HG03060 (cell line): ENCODE data around the gene KTN1.

Experiments used
- ATAC-seq: cut with Tn5 transposase; IDR thresholded peaks from one replicate; pipeline ENCODE4 v1.9.1; 2021; ENCODE audit warnings: low read depth, moderate number of reproducible peaks; ENCODE audit not compliant: unreplicated experiment

KTN1 gene

DNA sequence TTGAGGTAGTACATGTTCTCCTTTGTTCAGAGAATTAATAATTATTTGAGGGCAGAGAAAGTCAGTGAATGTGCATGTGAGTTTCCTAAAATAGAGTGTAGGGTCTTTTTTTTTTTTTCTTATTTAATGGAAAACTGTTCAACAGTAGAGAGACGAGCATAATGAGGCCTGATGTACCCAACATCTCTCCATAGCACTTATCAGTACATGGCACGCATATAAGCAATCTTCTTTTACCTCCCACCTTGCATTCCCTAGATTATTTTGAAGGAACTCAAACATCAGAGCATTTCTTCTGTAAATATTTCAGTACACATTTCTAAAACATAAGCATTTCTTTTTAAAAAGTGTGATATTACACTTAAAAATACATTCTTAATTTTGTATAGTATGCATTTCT, 87.8 kb downstream of the KTN1 start:
- ATAC-seq: no peak

DNA sequence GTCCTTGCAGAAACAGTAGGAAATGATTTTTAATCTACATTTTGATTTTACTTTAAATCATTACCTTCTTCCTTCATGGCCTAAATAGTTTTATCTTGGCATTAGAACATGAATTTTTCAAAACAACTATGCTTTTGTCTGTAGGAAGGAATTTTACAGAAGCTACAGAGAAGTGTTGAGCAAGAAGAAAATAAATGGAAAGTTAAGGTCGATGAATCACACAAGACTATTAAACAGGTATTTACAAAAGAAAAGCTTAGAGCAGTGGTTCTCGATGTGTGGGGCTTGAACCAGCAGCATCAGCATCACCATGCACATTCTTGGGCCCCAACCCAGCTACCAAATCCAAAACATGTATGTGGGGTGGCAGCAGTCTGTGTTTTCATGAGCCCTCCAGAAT, 91.6 kb downstream of the KTN1 start:
- no peak for ATAC-seq

DNA sequence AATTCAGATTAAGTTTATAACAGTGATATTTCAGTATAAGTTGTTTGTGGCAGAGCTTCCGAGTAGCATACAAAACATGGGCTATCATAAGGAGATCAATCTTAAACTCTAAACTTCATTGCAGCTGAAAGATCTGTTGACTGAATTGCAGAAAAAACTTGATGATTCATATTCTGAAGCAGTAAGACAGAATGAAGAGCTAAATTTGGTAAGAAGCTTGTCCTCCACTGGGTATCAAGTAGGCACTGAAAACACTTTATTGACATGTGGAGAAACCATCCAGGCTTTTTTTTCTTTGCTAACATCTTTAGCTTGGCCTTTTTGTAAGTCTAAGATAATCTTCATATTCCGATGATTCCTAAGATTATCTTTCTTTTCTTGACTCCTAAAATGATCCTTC, 93.0 kb downstream of the KTN1 start:
- ATAC-seq: no peak

DNA sequence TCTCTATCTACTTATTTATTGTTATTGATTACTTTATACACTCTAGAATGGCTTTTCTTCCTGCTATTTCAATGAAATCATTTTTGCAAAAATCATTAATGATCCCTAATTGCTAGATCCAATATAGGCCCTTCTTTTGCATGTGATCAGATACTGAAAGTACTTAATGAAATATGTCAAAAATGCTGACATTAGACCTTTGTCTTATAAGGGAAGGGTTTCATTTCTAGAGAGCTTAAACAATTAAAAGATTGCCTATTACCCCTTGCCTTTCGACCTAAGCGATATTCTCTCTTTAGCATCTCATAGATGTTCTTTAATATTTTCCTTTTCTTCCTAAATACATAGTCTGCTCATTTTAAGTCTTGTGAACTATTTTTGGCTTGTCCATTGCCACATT, 101.1 kb downstream of the KTN1 start:
- ATAC-seq: no peak

DNA sequence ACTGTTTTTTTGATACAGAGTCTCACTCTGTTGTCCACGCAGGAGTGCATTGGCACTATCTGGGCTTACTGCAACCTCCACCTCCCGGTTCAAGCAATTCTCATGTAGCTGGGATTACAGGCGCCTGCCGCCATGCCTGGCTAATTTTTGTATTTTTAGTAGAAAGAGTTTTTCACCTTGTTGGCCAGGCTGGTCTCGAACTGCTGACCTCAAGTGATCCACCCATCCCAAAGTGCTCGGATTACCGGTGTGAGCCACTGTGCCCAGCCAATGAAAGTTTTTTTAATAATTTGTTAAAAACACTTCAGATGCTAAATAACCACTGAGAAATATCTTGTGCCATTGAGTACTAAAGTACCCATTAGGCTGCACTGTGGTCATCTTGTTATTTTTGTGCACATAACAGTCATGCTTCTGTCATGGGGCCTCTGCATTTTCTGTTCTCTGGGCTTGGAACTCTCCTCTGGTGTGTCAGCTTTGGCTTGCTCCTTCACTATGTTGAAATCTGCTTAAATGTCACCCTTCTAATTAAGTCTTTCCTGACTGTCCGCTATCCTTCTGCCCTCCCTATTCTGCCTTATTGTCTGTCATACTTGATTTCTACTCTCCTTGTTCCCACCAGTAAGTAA, 105.1 kb downstream of the KTN1 start:
- no peak for ATAC-seq

DNA sequence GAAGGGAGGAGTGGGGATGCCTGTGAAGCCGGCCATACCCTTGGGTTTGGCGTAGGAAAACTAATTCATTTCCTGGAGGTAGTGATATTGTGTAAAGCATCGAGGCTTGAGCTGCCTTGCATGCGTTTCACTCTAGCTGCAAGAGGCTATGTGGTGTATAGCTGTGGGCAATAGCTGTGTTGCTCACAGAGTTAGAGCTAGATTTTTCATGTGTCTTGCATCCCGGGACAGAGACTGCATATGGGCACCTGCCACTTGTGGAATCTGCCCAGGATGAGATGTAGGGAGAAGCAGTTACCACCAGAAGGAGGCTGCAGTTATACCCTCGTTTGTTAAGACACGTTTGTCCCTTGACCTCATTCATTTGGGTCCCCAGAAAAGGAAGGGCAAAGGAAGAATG, 106.7 kb downstream of the KTN1 start:
- ATAC-seq: no peak

DNA sequence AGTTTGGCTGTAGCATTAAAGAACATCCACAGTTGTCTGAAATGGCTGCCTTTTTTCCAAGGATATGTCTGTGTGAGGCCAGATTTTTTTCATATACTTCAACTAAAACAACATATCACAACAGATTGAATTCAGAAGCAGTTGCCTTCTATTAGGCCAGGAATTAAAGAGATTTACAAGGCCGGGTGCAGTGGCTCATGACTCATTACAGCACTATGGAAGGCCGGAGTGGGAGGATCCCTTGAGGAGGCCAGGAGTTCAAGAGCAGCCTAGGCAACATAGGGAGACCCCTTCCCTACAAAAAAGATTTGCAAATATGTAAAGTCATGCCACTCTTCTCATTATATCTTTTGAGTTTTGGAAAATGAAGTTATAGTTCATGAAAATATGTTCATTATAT, 108.6 kb downstream of the KTN1 start:
- ATAC-seq: no peak

DNA sequence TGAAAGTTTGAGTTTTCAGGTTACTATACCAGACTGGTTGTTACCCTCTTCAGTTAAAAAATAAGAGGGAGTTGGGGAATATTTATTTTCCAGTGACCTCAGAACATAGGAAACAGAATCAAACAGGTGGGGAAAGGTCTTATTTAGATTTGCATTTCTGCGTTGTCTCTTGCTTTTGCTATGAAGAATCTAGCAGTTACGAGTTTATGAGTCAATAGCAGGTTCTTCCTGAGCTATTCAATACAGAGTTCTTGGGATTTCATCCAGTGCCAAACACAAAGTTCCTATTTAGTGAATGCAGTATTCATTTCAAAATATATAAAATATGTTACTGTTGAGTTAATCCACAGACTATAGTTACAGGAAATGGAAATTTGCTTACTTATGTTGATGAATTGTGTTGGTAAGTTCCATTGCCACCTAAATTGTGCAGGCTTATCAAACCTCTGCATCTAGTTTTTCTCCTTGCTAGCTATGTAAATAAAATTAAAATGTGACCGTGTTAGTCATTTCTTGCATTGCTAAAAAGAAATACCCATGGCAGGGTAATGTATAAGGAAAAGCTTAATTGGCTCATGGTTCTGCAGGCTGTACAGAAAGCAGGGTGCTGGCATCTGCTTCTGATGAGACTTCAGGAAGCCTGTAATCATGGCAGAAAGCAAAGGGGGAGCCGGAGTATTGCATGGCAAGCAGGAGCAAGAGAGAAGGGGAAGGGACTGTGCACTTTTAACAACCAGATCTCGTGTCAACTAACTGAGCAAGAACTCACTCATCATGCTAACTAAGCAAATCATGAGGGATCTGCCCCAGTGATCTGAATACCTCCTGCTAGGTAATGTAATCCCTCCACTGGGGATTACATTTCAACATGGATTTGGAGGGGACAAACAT, 110.2 kb downstream of the KTN1 start:
- no peak for ATAC-seq

DNA sequence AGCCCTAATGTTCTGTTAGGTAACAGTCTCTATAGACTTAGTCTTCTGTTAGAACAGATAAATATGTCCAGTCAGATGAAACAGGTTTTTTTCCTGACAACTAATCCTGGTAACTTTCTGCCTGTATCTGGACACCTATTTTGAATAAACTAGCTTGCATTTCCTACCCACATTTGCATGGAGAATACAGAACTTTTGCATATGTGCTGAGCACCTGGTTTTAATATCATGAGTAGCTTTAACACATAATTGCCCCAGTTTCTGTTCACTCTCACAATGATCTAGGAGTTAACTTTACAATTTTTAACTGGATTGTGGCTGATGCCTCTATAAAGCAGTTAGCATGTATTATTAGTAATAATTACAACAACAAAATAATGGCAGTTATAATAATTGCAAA, 111.7 kb downstream of the KTN1 start:
- ATAC-seq: no peak

DNA sequence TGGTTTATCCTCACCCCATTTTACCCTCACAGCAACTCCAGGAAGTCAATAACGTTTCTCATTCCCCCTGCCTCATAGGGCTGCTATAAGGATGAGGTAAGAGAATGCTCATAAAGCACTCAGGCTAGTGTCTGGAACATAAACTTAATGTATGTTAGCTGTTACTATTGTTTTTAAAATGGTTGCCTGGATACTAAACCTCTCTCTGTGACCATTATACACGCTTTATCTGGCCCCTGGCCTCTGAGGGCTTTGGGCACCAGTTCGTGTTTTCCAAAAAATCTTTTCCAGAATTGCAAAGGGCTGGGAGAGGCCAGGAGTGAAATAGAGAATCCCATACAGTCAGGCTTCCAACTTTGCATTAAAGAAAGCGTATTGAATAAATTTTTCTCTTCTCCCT, 113.9 kb downstream of the KTN1 start:
- ATAC-seq: no peak

DNA sequence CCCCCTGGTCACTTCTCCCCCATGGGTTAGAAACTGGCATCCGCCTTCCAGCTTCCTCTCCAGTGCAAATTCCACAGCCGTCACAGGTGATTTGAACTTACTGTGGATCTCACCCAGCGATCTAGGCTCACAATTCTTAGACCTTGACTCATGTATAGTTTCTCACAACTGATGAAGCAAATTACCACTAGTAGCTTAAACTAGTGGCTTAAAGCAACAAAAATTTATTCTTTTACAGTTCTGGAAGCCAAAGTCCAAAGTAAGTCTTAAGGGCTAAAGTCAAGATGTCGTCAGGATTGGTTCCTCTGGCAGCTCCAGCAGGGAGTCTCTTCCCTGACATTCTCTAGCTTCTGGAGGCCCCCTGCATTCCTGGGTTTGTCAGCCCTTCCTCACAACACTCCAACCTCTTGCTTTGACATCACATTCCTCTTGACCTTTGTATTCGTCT, 117.4 kb downstream of the KTN1 start:
- no peak for ATAC-seq

DNA sequence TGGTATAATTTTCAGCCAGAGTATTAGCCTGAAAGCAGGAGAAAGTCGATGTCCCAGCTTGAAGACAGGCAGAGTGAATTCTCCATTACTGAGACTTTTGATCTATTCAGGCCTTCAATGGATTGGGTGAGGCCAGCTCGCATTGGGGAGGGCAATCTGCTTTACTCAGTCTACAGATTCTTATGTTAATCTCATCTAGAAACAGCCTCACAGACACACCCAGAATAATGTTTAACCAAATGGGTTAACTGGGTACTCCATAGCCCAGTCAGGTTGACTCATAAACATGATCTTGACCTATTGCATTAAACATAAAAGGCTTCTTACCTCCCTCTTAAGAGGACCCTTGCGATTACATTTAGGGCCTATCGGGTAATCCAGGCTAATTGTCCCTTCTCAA, 118.0 kb downstream of the KTN1 start:
- no peak for ATAC-seq

DNA sequence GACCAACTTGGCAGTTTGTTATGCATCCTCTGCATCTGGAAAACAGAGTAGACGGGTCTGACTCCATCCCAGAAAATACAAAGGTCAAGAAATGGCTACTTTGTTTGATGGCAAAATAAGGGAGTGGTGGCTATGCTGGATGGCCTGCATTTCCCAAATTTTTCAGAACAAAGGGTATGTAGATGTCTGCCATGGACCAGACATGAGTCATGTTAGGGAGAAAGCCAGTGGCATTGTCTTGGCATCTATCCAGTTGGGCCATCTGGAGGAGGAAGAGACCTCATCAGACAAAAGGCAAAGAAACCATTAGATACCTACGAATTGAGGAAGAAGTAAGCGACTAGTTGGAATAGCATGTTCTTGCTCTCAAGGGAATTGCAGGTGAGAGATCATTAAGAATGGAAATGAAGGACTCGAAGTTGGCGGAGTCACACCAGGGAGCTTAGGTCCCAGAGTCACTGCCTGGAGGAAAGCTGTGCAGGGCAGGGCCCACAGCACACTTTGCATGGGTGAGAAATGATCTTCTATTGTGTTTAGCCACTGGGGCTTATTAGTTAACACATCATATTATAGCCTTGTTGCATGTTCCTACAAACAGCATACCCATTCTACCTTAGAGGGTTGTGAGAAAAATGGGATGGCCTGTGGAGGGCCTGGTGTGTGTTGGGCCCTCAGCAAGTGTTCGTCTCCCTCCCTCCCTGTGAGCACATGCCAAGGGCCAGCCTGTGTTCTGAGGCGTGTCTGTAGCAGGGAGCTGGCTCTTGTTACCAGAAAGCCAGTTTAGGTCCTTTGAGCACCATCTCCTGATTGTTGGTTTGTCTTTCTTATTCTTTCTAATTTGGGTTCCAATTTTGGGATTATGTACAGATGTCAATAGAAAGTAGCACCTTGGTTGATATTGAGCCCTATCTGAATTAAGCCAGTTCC, 119.4 kb downstream of the KTN1 start:
- no peak for ATAC-seq

DNA sequence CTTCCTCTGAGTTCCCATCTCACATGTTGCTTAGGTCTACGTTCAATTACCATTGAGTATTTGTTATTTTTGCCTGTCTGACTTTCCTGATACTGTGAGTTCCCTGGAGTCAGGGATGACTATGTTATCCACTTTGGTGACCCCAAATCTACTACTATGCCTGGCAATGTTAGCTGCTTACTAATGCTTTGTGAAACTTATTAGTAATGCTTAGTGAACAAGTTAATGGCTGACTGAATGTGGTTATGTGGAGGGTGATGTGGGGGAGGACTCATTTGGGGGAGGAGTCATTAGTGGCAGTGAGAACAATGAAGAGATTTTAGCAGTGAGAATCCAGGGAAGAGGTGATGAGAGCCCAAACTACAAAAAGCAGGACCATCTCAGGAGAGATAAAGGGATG, 121.6 kb downstream of the KTN1 start:
- peak; percentile 90 for ATAC-seq

DNA sequence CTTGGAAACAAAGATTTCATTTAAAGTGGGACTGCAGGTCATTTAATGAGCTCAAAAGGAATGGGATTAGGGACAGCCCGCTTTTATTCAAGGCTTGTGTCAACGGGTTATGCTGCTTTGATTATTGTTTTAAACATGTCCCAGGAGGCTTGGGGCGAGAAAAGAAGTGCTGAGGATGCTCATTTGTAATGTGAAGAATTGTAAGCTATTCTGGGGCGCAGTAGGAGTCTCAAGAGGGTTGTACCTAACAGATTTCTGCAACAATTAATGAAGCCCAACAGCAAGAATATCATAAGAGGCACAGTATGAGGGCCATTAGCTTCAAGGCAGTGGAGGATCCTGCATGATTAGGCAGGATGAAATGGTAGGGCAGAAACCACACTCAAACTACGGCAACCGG, 122.5 kb downstream of the KTN1 start:
- no peak for ATAC-seq

DNA sequence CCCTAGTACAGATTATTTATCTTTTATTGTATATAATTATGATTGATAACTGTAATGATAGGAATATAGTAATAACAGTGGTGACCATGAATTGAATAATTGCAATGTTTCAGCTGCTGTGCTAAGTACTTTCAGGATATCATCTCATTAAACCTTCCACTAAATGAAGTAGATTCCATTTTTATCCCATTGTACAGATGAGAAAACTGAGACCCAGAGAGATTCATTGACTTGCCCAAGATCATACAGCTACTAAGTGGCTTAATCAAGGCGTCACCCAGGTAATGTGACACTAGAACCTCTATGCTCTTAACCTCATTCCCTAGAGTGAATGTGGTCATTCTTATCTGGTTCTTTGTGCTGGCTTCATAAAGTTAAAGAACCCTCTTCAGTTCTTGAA, 124.6 kb downstream of the KTN1 start:
- no peak for ATAC-seq

DNA sequence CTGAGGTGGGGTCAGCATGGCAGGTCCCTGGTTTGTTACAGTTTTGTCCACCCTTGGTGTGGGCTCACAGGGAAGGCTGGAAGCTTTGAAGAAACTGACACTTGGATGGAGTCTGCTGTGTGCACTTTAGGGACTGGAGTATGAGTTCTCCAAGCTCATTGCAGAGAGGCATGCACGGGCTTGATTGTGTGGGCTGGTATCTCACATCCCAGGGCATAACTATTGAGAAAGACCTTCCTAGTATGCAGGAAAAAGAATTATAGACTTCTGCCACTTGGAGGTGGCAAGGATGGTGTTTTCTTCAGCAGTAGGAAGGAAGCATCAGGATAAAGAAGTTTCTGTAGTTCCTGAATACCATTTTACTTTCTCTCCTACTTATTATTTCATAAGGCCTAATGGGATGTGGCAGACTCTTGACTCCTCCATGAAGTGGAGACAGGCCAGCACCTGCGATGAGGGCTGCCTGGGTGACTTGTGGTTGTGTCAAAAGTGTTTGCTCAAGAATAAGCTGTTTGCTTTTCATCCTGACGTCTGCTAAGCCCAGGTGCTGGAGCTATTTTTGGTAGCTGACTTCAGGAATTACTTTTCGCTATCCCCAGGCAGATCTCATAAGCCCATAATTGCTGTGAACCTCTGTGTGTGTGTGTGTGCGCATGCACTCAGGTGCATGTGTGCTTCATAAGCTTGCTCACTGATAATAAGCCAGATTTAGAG, 125.8 kb downstream of the KTN1 start:
- ATAC-seq: no peak

DNA sequence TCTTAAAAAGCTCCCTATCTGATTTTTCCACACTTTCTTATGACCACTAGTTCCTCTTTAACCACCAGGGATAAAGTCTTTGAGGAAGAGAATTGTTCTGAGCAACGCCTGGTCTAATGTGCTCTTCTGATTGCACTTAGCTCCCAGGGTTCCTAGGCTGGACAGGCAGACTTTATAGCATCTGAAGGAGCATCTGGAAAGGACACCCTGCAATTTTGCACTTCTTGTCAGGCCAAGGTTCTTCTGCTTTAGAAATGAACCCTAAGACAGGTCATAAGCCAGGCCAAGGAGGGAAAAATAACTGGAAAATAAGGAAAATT, 126.3 kb downstream of the KTN1 start:
- no peak for ATAC-seq

DNA sequence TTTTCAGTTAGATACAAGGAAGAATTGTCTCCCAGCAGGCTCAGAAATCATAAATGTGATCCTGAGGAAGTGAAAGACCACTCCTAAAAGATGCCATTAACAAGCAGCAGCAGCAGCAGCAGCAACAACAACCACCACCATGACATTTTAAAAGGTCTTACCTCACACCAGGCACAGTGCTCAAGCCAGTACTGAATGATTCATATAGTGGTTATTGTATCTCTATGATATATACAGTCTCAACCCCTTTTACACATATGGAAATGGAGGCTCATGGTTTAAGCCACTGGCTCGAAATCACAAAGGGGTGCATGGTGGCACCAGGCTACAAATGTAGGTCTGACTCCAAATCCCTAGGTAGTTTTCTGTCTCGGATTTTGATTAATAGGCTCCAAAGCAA, 126.9 kb downstream of the KTN1 start:
- ATAC-seq: no peak

DNA sequence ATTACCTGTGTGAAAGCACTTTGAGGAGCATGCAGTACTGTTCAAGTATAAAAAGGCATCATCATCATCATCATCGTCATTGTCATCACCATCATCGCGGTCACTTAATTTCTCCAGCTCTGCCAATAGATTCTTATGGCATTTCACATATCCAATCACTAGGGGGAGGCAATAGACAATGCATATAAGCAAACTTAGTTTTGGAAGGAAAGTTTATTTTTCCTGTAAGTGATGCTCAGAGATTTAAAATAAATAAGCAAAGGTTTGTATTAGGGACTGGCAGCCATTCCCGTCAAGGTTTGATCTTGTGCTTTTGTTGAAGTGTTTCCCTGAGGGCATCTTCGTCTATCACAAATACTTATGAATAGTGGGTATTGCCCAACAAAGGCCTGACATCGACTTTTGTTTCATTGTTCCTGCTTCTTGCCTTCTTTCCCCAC, 127.4 kb downstream of the KTN1 start:
- ATAC-seq: no peak
